Measurements from ENCODE around the gene USP25. TPM values are rescaled to one million over a fixed set of nuclear protein-coding genes. Genes with fewer than 3 reads are reported as not detected.
A peak's percentile ranks its signal among the peaks of the same experiment; 100 is the strongest.

The USP25 gene
- total RNA-seq, 2 experiments from 2014 or later: 31.8 to 35.8 TPM

DNA sequence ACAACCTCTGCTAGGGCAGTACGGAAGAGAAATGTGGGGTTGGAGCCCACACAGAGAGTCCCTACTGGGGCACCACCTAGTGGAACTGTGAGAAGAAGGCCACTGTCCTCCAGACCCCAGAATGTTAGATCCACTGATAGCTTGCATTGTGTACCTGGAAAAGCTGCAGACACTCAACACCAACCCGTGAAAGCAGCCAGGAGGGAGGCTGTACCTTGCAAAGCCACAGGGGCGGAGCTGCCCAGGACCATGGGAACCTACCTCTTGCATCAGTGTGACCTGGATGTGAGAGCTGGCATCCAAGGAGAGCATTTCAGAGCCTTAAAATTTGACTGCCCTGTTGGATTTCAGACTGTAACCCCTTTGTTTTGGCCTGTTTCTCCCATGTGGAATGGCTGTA lies 85.5 kb downstream of the USP25 start:
- Mint-ChIP-seq H3K4me3 (no peak overlapping the region), H3K27ac (no peak overlapping the region), H3K4me1 (peaks cover 9% of the 10 kb centered on the region), H3K36me3 (ENCODE audit: low read depth) (peaks cover 76% of the 10 kb centered on the region), H3K27me3 (no peaks in the 10 kb centered on the region), H3K9me3 (ENCODE audit: low read depth) (peaks cover 26% of the 10 kb centered on the region)
- no peak for DNase-seq
- ATAC-seq: no peak
- ChIA-PET POLR2A (interaction anchor here (0.6 kb wide), 1 partner anchor 30 kb away, joined by 3 read pairs; no protein-coding TSS in a partner anchor), CTCF (interaction anchor here (0.7 to 1.6 kb wide), 2 partner anchors 11 to 143 kb away, joined by 3 to 5 read pairs; no protein-coding TSS in a partner anchor)
- intact Hi-C loops (cut with DNase I, micrococcal nuclease): loop anchor here in 1 of 2 experiments (5.0 kb wide), 1 partner anchor 83 kb away; no protein-coding TSS in a partner anchor

DNA sequence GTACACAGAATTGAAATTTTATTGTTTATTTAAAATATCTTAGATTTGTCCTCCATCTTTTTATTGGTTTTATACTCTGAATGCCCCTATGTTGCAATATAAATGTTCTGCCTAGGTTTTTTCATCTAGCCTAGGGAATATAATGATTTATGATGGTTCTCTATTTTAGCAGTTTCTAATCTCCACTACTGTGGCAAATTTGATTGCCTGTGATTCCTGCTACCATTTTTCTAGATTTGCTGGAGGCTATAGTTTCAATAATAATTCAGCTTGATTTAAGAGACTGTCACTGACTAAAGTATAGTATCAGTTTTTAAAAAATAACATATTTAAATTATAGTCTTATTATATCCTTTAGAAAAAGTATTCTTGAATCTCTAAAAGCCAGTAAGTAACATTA lies 90.5 kb downstream of the USP25 start:
- DNase-seq: no peak
- no peak overlapping the region for H3K4me3 Mint-ChIP-seq
- peaks cover 34% of the 10 kb centered on the region for H3K4me1 Mint-ChIP-seq
- intact Hi-C loops (cut with DNase I, micrococcal nuclease): no loop called here
- ATAC-seq: no peak
- H3K36me3 Mint-ChIP-seq (ENCODE audit: low read depth): peaks cover 48% of the 10 kb centered on the region
- H3K27ac Mint-ChIP-seq: no peak overlapping the region
- POLR2A ChIA-PET: no interaction called here
- CTCF ChIA-PET: interaction anchor here (1.5 kb wide), 1 partner anchor 13 kb away, joined by 4 read pairs; no protein-coding TSS in a partner anchor
- peaks cover 7% of the 10 kb centered on the region for H3K9me3 Mint-ChIP-seq (ENCODE audit: low read depth)
- H3K27me3 Mint-ChIP-seq: no peaks in the 10 kb centered on the region

DNA sequence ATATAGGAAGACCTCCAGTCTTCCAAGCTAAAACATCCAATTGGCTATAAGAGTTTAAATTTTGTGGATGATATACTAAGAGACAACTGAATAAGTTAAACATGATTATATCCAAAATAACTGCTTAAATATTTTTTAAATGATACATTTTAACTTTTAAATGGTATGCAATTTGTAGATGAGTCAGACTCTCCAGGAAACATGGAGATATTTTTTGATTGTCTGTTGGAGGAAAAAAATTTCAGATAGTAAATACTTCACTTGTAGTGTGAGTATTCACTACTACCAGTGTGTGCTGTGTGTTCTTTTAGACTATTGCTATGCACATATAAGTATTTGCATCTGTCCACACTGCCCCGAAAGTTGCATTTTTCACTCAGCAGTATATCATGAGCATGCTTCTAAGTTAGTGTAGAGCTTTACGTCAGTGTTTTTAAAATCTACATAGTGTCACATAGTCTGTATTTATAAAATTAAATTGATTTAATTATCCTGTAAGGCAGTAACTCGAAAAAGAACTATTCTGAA lies 91.1 kb downstream of the USP25 start:
- ChIA-PET CTCF (interaction anchor here (1.1 to 1.5 kb wide), 2 partner anchors 13 to 25 kb away, joined by 3 to 4 read pairs; no protein-coding TSS in a partner anchor), POLR2A (no interaction called here)
- DNase-seq (no peak), ATAC-seq (no peak)
- Mint-ChIP-seq H3K27ac (no peak overlapping the region), H3K9me3 (ENCODE audit: low read depth) (peaks cover 7% of the 10 kb centered on the region), H3K4me3 (no peak overlapping the region), H3K36me3 (ENCODE audit: low read depth) (peaks cover 43% of the 10 kb centered on the region), H3K27me3 (no peaks in the 10 kb centered on the region), H3K4me1 (peaks cover 36% of the 10 kb centered on the region)
- intact Hi-C loops (cut with DNase I, micrococcal nuclease): no loop called here

- Mint-ChIP-seq H3K4me3 (no peak overlapping the region), H3K9me3 (ENCODE audit: low read depth) (no peaks in the 10 kb centered on the region), H3K4me1 (peaks cover 34% of the 10 kb centered on the region), H3K27ac (peak overlapping the region; percentile 80), H3K36me3 (ENCODE audit: low read depth) (peaks cover 23% of the 10 kb centered on the region), H3K27me3 (no peaks in the 10 kb centered on the region)
- ChIA-PET CTCF (no interaction called here), POLR2A (no interaction called here)
- peak; percentile 14 for DNase-seq
- ATAC-seq: peak; percentile 71
- intact Hi-C loops (cut with DNase I, micrococcal nuclease): loop anchor here in 1 of 2 experiments (2.0 kb wide), 1 partner anchor 93 kb away; no protein-coding TSS in a partner anchor
Measured at GRCh38 chr21:15823486-15824150, 93.8 kb downstream of the USP25 start.

DNA sequence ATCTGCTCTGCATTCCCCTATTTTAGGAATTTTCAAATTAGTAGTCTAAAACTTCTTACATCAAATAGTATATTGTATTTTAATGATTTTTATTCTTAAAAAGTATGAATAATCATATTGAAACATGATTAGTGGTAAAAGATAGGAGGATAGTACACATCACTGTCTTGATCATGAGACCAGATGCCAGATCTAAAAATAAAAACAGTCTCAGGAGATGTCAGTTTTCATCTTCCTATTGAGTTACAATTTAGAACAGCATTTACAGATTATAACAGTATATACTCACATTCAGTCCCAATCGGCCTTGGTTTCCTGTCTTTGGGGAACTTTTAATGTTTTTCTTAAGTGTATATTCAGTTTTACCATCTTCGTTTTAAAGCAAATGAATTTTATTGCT lies 95.9 kb downstream of the USP25 start:
- ChIA-PET CTCF (interaction anchor here (0.5 to 1.5 kb wide), 4 partner anchors 11 to 854 kb away, joined by 3 to 5 read pairs (median 4); no protein-coding TSS in a partner anchor), POLR2A (no interaction called here)
- peaks cover 32% of the 10 kb centered on the region for H3K4me1 Mint-ChIP-seq
- H3K9me3 Mint-ChIP-seq (ENCODE audit: low read depth): no peaks in the 10 kb centered on the region
- H3K27me3 Mint-ChIP-seq: no peaks in the 10 kb centered on the region
- H3K4me3 Mint-ChIP-seq: no peak overlapping the region
- intact Hi-C loops (cut with DNase I, micrococcal nuclease): loop anchor here in 1 of 2 experiments (2.0 to 5.0 kb wide), 2 partner anchors 95 to 763 kb away; partner anchors contain the start of gene NRIP1
- ATAC-seq: no peak
- no peak for DNase-seq
- H3K27ac Mint-ChIP-seq: no peak overlapping the region
- H3K36me3 Mint-ChIP-seq (ENCODE audit: low read depth): peaks cover 19% of the 10 kb centered on the region

DNA sequence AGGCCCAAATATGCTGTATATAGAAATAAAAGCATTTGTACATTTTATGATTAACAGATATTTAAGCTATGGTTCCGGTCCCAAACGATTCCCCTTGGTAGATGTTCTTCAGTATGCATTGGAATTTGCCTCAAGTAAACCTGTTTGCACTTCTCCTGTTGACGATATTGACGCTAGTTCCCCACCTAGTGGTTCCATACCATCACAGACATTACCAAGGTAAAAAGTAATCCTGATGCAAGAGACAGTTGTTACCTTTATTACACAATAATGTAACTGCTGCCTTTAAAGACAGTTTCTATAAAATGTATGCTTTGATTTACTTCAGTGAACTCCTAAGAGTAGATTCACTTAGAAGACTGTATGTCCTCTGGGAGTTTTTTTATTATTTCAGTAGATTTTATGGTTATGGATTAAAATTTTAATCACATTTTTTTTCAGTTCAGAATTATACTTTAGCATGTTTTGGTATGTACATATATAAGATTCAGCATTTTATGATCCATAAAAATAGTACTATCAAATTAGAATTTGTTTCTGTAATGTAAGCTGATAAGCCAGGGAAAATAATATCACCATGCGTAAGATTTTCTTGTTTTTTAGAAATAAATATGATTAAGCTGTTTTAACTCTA lies 96.5 kb downstream of the USP25 start:
- ATAC-seq (peak; percentile 72), DNase-seq (peak; percentile 32)
- intact Hi-C loops (cut with DNase I, micrococcal nuclease): loop anchor here in 1 of 2 experiments (5.0 kb wide), 1 partner anchor 764 kb away; the partner anchor contains the start of gene NRIP1
- H3K9me3 Mint-ChIP-seq (ENCODE audit: low read depth): no peaks in the 10 kb centered on the region
- no peak overlapping the region for H3K4me3 Mint-ChIP-seq
- peaks cover 19% of the 10 kb centered on the region for H3K36me3 Mint-ChIP-seq (ENCODE audit: low read depth)
- H3K4me1 Mint-ChIP-seq: peaks cover 29% of the 10 kb centered on the region
- POLR2A ChIA-PET: no interaction called here
- CTCF ChIA-PET: interaction anchor here (0.5 to 1.5 kb wide), 4 partner anchors 11 to 855 kb away, joined by 3 to 5 read pairs (median 4); no protein-coding TSS in a partner anchor
- no peaks in the 10 kb centered on the region for H3K27me3 Mint-ChIP-seq
- no peak overlapping the region for H3K27ac Mint-ChIP-seq

DNA sequence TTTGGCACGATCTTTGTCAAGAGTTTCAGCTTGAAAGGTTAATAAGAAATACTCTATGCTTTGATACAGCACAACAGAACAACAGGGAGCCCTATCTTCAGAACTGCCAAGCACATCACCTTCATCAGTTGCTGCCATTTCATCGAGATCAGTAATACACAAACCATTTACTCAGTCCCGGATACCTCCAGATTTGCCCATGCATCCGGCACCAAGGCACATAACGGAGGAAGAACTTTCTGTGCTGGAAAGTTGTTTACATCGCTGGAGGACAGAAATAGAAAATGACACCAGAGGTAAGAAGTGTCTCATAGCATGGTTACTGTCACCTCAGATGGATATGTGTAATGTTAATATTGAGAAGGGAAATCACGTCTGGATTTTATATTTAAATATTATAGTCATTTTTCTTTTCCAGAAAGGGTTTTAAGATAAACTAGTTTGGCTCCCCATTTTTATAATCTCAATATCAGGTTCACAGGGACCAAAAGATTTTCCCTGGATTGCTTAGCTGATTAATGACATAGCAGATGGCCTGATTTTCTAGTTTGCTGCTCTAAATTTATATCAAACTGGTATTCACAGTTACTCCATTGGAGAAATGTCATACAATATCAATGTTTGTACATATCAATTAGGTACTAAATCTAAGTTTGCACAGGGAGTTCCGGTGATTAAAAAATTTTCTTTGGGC lies 97.3 kb downstream of the USP25 start:
- Mint-ChIP-seq H3K4me1 (peaks cover 24% of the 10 kb centered on the region), H3K4me3 (no peak overlapping the region), H3K9me3 (ENCODE audit: low read depth) (no peaks in the 10 kb centered on the region), H3K27me3 (no peaks in the 10 kb centered on the region), H3K27ac (no peak overlapping the region), H3K36me3 (ENCODE audit: low read depth) (peaks cover 15% of the 10 kb centered on the region)
- CTCF ChIA-PET: interaction anchor here (0.6 to 1.5 kb wide), 2 partner anchors 12 to 123 kb away, joined by 3 to 5 read pairs; no protein-coding TSS in a partner anchor
- ATAC-seq (no peak), DNase-seq (no peak)
- intact Hi-C loops (cut with DNase I, micrococcal nuclease): loop anchor here in 1 of 2 experiments (5.0 kb wide), 1 partner anchor 765 kb away; the partner anchor contains the start of gene NRIP1
- POLR2A ChIA-PET: no interaction called here

- intact Hi-C loops (cut with DNase I, micrococcal nuclease): no loop called here
- DNase-seq (no peak), ATAC-seq (no peak)
- no peak overlapping the region for H3K27ac Mint-ChIP-seq
- peaks cover 21% of the 10 kb centered on the region for H3K36me3 Mint-ChIP-seq (ENCODE audit: low read depth)
- no peak overlapping the region for H3K4me3 Mint-ChIP-seq
- H3K4me1 Mint-ChIP-seq: peaks cover 2% of the 10 kb centered on the region
- H3K27me3 Mint-ChIP-seq: no peaks in the 10 kb centered on the region
- ChIA-PET CTCF (no interaction called here), POLR2A (no interaction called here)
- no peaks in the 10 kb centered on the region for H3K9me3 Mint-ChIP-seq (ENCODE audit: low read depth)
Measured at GRCh38 chr21:15831497-15831896, 101.7 kb downstream of the USP25 start.

GRCh38 chr21:15837645-15838044 lies 107.9 kb downstream of the USP25 start:
- intact Hi-C loops (cut with DNase I, micrococcal nuclease): no loop called here
- no peaks in the 10 kb centered on the region for H3K9me3 Mint-ChIP-seq (ENCODE audit: low read depth)
- ATAC-seq: no peak
- peaks cover 13% of the 10 kb centered on the region for H3K36me3 Mint-ChIP-seq (ENCODE audit: low read depth)
- no peaks in the 10 kb centered on the region for H3K27me3 Mint-ChIP-seq
- DNase-seq: no peak
- no peak overlapping the region for H3K27ac Mint-ChIP-seq
- H3K4me1 Mint-ChIP-seq: peaks cover 2% of the 10 kb centered on the region
- POLR2A ChIA-PET: no interaction called here
- no peak overlapping the region for H3K4me3 Mint-ChIP-seq
- CTCF ChIA-PET: no interaction called here

- no peak overlapping the region for H3K4me3 Mint-ChIP-seq
- POLR2A ChIA-PET: no interaction called here
- CTCF ChIA-PET: no interaction called here
- H3K36me3 Mint-ChIP-seq (ENCODE audit: low read depth): peaks cover 15% of the 10 kb centered on the region
- intact Hi-C loops (cut with DNase I, micrococcal nuclease): no loop called here
- peaks cover 2% of the 10 kb centered on the region for H3K4me1 Mint-ChIP-seq
- no peaks in the 10 kb centered on the region for H3K9me3 Mint-ChIP-seq (ENCODE audit: low read depth)
- DNase-seq: no peak
- H3K27me3 Mint-ChIP-seq: no peaks in the 10 kb centered on the region
- H3K27ac Mint-ChIP-seq: no peak overlapping the region
- ATAC-seq: no peak
Measured at GRCh38 chr21:15839026-15839425, 109.2 kb downstream of the USP25 start.

GRCh38 chr21:15839601-15840000 lies 109.8 kb downstream of the USP25 start:
- CTCF ChIA-PET: no interaction called here
- Mint-ChIP-seq H3K4me1 (peaks cover 2% of the 10 kb centered on the region), H3K36me3 (ENCODE audit: low read depth) (peaks cover 11% of the 10 kb centered on the region), H3K27me3 (no peaks in the 10 kb centered on the region), H3K9me3 (ENCODE audit: low read depth) (no peaks in the 10 kb centered on the region), H3K27ac (no peak overlapping the region), H3K4me3 (no peak overlapping the region)
- DNase-seq: no peak
- POLR2A ChIA-PET: no interaction called here
- intact Hi-C loops (cut with DNase I, micrococcal nuclease): no loop called here
- ATAC-seq: no peak
